ENCODE data around the gene GPR15.
A peak's percentile ranks its signal among the peaks of the same experiment; 100 is the strongest.

The GPR15 gene

DNA sequence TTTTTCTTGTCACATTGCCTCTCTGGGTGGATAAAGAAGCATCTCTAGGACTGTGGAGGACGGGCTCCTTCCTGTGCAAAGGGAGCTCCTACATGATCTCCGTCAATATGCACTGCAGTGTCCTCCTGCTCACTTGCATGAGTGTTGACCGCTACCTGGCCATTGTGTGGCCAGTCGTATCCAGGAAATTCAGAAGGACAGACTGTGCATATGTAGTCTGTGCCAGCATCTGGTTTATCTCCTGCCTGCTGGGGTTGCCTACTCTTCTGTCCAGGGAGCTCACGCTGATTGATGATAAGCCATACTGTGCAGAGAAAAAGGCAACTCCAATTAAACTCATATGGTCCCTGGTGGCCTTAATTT is 478 bp downstream of the GPR15 start:
- no peak for DNase-seq

DNA sequence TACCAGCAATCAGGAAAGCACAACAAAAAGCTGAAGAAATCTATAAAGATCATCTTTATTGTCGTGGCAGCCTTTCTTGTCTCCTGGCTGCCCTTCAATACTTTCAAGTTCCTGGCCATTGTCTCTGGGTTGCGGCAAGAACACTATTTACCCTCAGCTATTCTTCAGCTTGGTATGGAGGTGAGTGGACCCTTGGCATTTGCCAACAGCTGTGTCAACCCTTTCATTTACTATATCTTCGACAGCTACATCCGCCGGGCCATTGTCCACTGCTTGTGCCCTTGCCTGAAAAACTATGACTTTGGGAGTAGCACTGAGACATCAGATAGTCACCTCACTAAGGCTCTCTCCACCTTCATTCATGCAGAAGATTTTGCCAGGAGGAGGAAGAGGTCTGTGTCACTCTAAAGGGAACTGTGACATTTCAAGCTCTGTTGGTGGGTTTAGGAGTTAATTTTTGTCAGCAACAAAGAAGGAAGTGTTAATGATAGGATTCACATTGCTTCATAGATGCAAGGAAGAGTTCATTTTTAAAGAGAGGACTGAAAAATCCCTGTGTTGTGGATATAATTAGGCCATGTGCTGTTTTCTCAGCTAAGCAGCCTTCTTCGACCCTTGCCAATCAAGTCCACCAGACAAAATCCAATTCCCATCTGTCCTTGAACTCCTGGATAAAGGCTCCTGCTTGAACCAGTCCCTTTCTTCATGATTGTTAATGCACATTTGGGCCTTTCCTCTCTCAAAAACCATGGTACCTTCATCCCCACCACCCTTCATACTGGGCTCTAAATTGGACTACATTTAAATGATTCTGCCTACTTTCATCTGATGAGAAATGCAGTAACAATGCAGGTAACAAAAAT is 1.2 kb downstream of the GPR15 start:
- DNase-seq, result no peak

DNA sequence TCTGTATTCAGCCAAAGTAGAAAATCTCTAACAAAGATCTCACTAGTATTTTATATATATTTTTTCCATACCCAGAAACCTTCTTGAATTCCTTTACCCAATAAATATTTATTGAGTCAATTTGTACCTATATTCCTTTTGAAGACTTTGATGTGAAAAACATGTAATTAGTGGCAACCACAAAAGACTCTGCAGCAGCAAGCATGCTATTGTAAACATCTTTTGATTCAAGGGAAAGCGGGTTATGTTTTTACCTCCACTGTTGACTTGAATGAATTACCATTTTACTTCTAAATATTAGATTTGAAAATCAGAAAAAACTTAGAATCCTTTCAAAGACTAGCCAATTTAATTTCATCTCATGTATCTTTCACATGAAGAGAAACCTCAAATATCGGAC is 2.4 kb downstream of the GPR15 start:
- no peak for DNase-seq

DNA sequence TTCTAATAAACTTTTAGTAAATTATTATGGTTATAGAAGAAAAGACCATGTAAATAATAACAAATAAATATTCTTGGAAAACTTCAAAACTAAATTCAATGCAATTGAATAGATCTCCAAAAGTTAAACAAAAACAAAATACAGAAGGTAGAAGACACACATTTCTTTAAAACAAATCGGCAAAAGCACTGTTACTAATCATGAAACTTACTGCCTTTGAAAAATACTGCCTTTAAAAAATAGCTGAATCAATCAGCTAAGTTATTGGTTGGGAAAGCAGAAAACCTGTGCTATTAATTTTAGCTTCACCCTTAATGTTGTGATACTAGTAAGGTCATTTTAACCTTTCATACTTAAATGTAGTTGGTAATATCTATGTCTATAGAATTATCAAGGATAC is 3.0 kb downstream of the GPR15 start:
- DNase-seq, result no peak

DNA sequence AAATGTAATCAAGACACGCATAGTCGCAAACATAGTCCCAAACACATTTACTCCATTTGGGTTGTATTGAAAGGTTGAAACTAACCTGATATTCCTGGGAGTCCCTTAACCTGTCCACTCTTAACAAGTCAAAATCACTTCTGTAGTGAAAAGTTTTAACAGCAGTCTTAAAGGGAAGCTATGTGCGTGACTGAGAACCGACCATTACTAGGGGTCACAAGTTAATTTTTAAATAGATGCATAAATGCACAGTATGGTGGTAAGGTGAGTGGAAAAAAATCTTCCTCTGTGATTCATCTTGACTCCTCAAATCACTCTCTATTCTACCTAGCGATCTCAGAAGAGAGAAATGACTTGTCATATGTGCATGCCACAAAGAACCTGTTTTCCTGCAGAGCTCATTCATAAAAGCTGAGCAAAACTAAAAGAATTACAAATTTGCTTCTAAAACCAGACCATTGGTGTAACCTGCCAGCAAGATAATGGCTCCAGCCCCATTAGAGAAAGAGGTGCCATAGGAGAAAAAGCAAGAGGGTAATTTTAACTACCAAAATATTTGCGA is 4.8 kb downstream of the GPR15 start:
- no peak for DNase-seq

DNA sequence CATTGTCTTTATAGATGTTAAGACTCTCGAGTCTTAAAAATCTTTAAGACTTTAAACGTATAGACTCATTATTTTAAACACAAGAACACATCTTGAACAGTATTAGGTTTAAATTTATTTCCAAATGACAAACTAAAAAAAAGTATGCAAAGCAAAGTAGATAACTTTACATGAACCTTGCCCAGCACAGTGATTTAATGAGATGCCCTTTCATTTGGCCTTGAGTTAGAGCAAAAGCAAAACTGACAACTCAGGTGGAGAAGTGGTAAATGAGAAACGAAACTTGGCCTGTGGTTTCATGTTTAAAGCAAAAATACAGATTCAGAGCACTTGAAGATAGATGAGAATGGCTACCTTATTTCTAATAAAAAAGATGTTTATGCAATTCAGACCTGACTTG is 8.6 kb downstream of the GPR15 start:
- no peak for DNase-seq

DNA sequence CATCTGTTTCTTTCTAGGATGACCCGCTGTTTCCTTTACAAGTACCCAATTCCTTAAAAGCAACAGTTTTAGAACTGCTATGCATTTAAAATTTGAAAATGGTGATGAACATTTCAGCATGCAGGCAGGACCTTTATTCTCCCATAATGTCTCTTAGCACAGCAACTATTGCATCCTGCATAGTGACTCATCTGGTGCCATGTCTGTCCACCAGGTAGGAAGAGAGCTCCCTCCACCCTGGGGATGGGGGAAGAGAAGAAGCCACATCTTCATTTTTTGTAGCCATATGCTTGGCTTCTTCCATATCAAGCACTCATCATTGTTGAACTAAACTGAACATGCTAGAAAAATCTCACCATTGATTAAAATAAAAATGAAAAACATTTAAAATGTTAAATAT is 9.9 kb downstream of the GPR15 start:
- DNase-seq, result no peak

DNA sequence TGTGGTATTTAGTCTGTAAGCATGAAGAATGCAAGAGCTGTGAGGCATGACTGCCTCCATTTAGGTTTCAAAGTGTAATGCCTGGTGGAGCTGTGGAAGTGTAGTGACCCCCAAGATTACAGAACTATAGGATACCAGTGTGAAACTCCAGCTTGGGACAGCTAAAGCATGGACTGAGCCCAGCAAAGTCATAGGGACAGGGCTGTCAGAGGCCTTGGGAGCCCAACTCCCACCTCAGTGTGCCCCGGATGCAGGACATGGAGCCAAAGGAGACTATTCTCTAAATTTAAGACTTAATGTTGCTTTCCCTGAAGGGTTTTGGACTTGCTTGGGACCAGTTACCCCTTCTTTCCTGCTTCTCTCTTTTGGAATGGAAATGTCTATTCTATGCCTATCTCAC is 10.8 kb downstream of the GPR15 start:
- no peak for DNase-seq

DNA sequence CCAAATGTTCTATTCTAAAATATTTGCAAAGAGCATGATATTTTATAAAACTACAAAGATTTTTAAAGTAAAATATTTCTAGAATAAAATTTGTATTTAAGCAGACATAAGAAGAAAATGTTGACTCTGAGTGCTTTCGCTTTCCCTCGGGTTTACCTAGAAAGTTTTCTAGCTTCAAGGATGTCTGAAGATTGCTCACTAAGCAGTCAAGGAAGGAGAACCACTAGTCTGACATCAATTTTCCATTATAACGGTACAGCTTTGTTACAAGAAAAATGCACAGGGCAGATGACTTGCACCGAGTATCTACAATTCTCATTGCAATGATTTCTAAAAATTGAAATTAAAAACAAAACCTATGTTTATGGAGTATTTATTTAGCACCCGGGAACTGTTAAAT is 14.2 kb downstream of the GPR15 start:
- no peak for DNase-seq

DNA sequence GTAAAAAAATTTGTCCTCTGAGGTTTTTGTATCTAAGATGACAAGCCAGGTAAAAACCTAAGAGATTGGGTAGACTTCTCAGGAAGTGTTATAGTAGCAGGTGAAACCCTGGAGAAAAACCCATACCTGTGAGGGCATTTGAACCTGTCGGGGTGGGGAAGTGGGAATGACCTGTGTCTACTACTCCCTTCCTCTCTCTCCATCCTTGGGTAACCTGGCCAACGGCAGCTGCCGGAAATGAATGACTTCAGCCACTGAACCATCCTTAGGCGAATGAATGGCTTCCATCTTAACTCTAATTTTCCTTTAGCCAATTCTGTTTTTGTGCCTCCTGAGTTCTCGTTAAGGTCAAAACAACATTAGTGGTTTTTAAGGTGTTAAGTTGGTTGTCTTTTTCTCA is 16.8 kb downstream of the GPR15 start:
- no peak for DNase-seq

DNA sequence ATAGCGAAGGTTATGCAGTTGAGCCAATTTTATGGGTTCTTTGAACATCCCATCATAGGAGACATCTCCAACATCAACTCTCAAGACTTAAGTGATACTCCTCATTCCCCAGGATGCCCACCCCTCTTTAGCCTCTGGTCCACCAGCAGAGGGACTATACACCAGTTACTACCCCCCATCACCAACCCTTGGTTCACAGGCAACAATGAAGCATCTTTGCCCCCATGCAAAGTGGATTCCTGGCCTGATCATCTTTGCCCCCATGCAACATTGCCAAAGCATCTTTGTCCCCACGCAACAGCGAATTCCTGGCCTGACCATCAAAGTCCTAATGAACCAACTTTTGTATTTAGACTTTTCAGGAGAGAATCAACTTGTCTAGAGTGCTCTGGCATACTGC is 19.1 kb downstream of the GPR15 start:
- no peak for DNase-seq

DNA sequence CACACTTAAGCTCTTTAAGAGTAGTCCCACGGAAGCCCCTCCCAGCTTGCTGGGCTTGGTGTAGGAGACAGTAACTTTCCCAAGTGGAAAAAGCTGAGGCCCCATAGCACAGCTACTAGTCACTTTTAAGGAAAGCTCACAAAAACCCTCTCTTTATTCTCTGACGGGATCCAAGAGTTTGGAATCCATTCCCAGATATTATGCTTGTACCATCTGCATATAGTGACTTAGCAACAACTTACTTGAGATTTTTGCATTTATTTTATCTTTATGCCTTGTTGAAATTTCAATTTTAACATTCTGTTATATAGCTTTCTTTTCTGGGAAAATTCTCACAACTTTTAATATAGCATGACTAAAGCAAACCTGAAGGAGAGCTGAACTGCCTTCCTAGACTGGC is 19.5 kb downstream of the GPR15 start:
- no peak for DNase-seq

DNA sequence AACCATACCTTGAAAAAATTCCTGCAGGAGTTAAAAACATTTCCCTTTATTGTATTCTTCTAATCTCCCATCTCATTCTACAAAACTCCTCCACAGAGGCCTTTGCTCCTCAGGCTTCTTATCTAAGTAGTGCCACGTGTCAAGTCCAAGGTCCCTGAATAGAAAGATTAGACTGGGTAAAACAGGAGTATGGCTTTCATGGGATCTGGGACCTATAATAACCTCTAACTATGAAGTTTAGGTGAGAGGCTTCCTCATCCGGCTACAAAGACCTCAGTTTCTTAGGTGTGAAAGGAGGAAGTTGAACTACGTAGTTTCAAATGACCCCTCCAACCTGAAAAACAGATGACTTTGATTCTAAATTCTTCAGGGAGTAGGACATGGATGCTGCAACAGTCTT is 20.0 kb downstream of the GPR15 start:
- DNase-seq, result peak; percentile 78

DNA sequence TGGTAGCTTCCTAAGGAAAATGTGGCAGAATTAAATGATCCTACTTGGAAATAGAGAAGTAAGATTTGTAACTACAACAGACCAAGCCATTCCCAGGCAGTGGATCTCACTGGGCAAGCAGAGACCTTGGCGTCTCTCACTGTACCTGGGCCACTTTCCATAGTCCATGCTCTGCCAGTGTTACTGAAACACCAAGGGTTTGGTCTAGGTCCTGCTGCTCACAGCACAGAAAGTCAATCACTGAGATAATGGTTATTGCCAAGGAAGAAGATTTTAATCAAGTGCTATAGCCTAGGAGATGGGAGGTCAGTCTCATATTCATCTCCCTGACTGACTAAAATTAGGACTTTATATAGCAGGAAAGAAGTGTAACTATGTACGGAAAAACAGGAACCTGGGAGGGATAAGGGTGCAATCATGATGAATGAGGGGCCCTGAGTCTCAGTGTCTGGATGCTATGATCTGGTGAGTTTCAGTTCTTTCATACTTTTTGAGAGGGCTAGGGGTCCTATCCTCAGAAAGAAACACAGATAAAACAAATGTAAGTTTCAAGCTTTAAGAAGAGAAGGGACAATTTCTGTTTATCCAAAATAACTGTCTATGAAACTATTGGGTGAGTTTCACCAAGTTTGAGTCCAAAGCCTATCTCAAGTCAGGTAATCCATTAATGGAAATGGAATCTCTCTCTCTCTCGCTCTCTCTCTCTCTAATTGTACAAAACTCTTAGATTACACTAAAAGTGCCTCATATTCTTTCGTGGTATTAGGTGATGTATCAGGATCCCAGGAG is 20.6 kb downstream of the GPR15 start:
- no peak for DNase-seq

DNA sequence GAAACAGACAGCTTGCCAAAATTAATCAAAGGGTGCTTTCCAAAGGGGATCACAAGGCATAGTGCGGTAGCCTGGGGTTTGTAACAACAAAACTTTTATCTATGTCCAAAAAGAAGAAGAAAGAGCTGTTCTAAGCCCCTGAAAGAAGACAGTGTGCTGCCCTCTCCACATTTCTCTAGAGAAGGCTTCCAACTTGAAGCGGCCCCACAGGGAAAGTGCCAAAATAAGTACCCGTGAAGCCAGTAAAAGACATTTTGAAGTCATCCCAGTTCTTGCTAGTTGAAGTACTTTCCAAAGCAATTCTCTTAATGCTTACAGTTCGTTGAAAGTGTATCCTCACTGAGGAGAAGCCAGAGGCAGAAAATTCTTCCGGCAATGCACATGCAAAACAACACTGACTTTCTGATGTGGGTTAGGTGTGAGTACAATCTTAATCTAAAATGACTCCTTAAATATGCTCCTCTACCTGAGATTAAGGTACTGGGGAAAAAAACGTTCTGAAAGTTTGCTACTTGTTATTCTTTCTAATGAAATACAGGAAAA is 21.3 kb downstream of the GPR15 start:
- DNase-seq, result no peak

DNA sequence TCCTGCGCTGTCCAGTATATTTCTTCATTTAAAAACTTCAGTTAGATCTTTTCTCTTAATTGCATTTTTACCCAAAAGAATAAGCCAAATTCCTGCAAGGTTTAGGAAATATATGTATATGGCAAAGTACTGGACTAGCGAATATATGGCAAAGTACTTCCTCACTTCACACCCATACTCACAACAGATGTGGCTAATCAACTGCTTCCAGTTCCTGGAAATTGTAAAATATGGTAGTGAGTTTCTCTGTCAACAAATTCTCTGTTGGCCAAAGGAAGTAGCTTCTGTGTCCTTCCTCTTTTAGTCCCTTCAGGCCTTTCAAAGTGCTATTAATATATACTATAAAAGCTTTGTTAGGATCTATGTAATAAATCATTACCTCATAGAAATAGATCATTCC is 22.0 kb downstream of the GPR15 start:
- DNase-seq, result peak; percentile 48

DNA sequence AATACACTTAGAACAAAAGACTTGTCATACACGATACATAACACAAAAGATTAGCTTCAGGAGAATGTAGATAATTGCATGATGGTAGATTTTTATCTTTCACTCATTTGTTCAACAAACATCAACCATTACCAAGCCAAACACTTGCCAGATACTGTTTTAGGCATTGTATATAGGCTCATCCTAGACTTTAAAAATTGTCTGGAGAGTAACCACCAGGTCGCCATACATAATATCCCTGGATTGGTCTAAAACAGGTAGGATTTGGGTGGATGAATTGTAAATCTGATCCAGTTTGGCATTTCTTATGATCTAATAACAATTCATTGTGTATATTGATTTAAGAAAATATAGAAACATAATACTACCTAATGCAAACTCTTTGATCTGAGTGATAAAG is 22.8 kb downstream of the GPR15 start:
- DNase-seq, result no peak

DNA sequence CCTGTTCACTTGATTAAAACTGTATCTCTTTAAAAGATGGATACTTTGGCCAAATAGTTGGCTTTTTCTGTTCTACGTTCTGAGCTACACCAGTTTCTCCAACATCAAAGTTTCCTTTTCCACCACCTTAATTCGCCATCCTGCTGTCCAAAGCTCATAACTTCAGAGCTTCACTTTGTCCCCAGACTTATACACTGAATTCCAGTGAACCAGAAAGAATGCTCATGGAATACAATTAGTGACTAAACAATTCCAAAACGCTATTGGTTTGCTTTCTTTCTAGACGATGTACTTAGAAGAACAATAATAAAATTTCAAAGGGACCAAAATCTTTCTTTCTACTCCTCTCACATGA is 23.2 kb downstream of the GPR15 start:
- DNase-seq, result no peak

DNA sequence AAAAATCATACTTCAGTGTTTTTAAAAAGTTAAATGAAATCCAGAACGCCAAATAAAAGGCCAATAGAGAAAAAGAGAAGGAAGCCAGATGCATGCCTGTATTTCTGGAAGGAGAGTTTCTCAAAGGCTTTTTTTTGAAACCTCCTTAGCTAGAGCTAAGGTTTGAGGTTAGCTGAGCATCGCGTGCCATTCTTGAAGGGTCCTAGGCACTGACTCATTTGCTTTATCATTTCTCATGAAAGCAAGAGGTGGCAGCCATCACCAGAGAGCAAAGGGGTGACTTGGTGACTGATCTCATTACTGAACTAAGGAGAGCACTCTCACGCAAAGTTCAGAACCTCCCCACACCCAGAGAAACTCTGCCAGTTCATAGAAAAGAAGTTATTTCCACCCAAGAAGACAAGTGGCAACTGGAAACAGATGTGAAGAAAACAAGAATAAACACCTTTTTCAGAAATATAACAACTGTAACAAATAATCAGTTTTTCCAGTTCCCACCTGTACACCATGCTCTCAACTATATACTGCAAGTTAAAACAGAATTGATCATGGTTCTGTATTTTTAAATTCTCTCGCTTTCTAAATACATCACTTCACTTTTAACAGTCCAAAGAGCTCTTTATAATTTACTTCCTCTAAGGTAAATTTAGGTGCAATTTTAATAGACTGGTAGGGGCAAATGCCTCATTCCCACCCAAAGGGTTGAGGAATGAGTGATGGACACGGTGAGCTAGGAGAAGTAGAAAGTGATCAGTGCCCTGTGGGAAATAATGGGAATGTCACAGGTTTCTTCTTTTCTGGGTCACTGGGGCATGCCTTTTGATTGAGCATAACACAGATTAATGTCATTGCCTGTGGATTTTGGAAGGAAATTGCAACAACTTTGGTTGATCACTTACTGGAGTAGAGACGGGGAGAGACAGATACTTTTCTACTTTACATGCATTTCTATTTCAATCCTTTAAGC is 24.7 kb downstream of the GPR15 start:
- DNase-seq, result peak; percentile 41

DNA sequence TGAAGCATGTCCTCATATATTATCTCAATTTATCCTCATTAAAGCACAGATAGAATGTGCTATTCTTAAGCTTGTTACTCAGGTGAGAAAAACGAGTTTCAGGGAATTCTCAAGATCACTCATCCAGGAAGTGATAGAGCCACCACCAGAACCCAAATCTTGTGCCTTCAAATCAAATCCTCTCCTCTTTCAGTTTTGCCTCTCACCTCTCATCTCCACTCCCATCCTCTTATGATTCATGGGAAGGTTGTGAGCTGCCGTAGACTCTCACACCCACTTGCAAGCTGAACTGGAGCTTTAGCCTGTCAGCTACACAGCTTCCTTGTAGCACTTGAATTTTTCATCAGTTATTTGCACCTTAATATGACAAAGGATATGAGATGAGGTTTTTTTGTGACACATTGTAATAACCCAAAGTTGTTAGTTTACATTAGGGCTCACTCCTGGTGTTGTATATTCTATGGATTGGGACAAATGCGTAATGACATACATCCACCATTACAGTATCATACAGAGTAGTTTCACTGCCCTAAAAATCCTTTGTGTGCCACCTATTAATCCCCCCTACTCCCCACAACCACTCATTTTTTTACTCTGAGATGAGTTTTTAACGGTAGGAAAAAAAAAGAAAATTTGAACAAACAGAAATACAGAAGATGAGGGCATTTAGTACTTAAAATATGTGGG is 25.7 kb downstream of the GPR15 start:
- no peak for DNase-seq

DNA sequence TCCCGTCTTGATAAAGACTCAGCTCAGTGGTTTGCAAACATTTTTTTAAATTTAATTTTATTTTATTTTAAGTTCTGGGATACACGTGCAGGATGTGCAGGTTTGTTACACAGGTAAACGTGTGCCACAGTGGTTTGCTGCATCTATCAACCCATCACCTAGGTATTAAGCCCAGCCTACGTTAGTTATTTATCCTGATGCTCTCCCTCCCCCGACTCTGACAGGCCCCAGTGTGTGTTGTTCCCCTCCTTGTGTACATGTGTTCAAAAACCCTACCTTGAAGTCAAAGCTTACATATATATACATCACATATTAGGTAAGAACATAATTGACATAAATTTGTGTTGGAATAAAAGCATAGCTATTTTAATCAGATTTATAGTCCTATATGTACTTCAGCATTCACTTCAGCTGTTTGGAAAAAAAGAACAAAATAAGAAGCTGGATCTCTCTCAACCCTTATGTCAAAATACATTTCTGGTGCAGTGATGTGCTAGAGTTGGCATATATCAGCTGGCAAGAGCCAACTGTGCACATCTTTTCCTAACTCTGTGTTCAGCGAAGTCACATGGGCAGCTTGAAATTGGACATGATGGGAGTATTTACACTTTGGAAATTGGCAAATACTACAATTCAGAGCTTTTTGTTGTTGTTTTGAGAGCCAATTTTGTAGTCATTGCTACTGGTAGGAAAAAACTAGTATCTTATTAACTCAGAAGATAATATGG is 26.5 kb downstream of the GPR15 start:
- no peak for DNase-seq

All from hematopoietic multipotent progenitor cell treated with erythropoietin and hydrocortisone succinate and interleukin-3 and kit ligand, for 8 days (in vitro differentiated cells).